ENCODE measurements around the gene ACP4. TPM values are rescaled to one million over a fixed set of nuclear protein-coding genes. Genes with fewer than 3 reads are reported as not detected.

The ACP4 gene
- total and polyA plus RNA-seq, 12 donors, result not detected

- no peak for ATAC-seq
- no peak overlapping the region for H3K4me3 ChIP-seq
- peaks cover 0 to 37% (median 0%) of the 10 kb centered on the region in 11 donors for H3K9me3 ChIP-seq
- no peak overlapping the region for H3K27ac ChIP-seq
- peaks cover 0 to 13% (median 6%) of the 10 kb centered on the region in 9 donors for H3K4me1 ChIP-seq
- peaks cover 0 to 27% (median 19%) of the 10 kb centered on the region in 7 donors for H3K27me3 ChIP-seq
- no peaks in the 10 kb centered on the region for H3K36me3 ChIP-seq
- WGBS, 2 donors, result 70 to 79% methylated on average over 10 of the region's 10 CpGs
- intact Hi-C loops (cut with DNase I), result no loop called here
- no peak for DNase-seq
- no peak for TF ChIP-seq CTCF (IDR thresholded peaks at IDR 0.05)
These were observed 49.8 kb downstream of the ACP4 start for GRCh38 chr19:50839712-50840655.

- peaks cover 0 to 37% (median 0%) of the 10 kb centered on the region in 11 donors for H3K9me3 ChIP-seq
- peaks cover 0 to 8% (median 5%) of the 10 kb centered on the region in 7 donors for H3K27me3 ChIP-seq
- no peaks in the 10 kb centered on the region for H3K36me3 ChIP-seq
- 87% methylated on average over 6 of the region's 6 CpGs for WGBS, 2 donors
- intact Hi-C loops (cut with DNase I), result no loop called here
- H3K27ac ChIP-seq, result no peak overlapping the region
- no peak for TF ChIP-seq CTCF (IDR thresholded peaks at IDR 0.05)
- H3K4me3 ChIP-seq, result no peak overlapping the region
- H3K4me1 ChIP-seq, result no peaks in the 10 kb centered on the region
- DNase-seq (no peak), ATAC-seq (no peak)
These were observed 51.9 kb downstream of the ACP4 start for GRCh38 chr19:50842130-50842529.

- no peak for TF ChIP-seq CTCF (IDR thresholded peaks at IDR 0.05)
- 95 to 98% methylated on average over 2 of the region's 2 CpGs for WGBS, 2 donors
- no peaks in the 10 kb centered on the region for H3K36me3 ChIP-seq
- H3K4me1 ChIP-seq, result no peaks in the 10 kb centered on the region
- peaks cover 0 to 37% (median 0%) of the 10 kb centered on the region in 11 donors for H3K9me3 ChIP-seq
- no peak for DNase-seq
- no peak overlapping the region for H3K27ac ChIP-seq
- ATAC-seq, result no peak
- peaks cover 0 to 12% (median under 1%) of the 10 kb centered on the region in 7 donors for H3K27me3 ChIP-seq
- no peak overlapping the region for H3K4me3 ChIP-seq
- intact Hi-C loops (cut with DNase I), result no loop called here
These were observed 53.0 kb downstream of the ACP4 start for GRCh38 chr19:50843205-50843604.

- no peak for TF ChIP-seq CTCF (IDR thresholded peaks at IDR 0.05)
- peaks cover 0 to 13% (median 5%) of the 10 kb centered on the region in 7 donors for H3K27me3 ChIP-seq
- no peak overlapping the region for H3K27ac ChIP-seq
- peaks cover 0 to 37% (median 0%) of the 10 kb centered on the region in 11 donors for H3K9me3 ChIP-seq
- no peaks in the 10 kb centered on the region for H3K4me1 ChIP-seq
- intact Hi-C loops (cut with DNase I), result no loop called here
- WGBS, 2 donors, result 75% methylated on average over 7 of the region's 7 CpGs
- no peak overlapping the region for H3K4me3 ChIP-seq
- no peaks in the 10 kb centered on the region for H3K36me3 ChIP-seq
- ATAC-seq (no peak), DNase-seq (no peak)
These were observed 53.5 kb downstream of the ACP4 start for GRCh38 chr19:50843701-50844221.
